ENCODE results near the gene CYB561D2. TPM values are rescaled to one million over a fixed set of nuclear protein-coding genes. Genes with fewer than 3 reads are reported as not detected.

The CYB561D2 gene
- total and polyA plus RNA-seq, 9 donors, result 6.1 to 9.1 (median 7.9) TPM

DNA sequence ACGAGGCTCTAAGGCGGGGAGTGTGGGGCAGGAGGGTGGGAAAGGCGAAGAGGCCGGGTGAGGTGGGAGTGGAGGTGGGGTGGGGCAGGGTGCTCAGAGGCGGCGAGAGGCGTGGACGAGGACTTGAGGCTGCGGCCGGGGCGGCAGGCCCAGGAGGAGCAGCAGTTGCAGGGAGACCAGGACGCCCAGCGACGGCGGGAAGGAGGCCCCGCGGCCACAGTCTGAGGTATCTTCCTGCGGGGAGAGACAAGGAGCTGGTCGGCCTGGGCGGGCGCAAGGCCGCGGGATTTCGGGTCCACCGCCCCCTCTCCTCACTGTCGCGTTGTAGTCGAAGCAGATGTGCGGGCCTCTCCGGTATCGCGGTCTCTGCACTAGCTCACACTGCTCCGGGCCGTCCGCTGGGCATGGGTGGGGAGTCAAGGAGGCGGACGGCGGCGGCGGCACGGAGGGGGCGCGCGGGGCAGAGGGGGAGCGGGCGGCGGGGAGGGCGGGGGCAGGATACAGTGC lies 14.0 kb downstream of the CYB561D2 start:
- H3K9me3 ChIP-seq (replicated peaks; ENCODE audit: control insufficient read depth, low read depth, low read length), result no peaks in the 10 kb centered on the region
- H3K27me3 ChIP-seq (ENCODE audit: control insufficient read depth, insufficient read depth, low read length), result peaks cover 3% of the 10 kb centered on the region
- WGBS (ENCODE audit: insufficient coverage), result 6% methylated on average over 47 of the region's 48 CpGs
- H3K36me3 ChIP-seq (ENCODE audit: control insufficient read depth, insufficient read depth, low read length), result no peaks in the 10 kb centered on the region
- H3K4me3 ChIP-seq (ENCODE audit: low read length), result peak overlapping the region; percentile 44
- peak overlapping the region; percentile 35 for H3K27ac ChIP-seq (ENCODE audit: low read length)
- no peak for DNase-seq
- H3K4me1 ChIP-seq (ENCODE audit: control insufficient read depth, insufficient read depth, low read length), result peaks cover 40% of the 10 kb centered on the region

DNA sequence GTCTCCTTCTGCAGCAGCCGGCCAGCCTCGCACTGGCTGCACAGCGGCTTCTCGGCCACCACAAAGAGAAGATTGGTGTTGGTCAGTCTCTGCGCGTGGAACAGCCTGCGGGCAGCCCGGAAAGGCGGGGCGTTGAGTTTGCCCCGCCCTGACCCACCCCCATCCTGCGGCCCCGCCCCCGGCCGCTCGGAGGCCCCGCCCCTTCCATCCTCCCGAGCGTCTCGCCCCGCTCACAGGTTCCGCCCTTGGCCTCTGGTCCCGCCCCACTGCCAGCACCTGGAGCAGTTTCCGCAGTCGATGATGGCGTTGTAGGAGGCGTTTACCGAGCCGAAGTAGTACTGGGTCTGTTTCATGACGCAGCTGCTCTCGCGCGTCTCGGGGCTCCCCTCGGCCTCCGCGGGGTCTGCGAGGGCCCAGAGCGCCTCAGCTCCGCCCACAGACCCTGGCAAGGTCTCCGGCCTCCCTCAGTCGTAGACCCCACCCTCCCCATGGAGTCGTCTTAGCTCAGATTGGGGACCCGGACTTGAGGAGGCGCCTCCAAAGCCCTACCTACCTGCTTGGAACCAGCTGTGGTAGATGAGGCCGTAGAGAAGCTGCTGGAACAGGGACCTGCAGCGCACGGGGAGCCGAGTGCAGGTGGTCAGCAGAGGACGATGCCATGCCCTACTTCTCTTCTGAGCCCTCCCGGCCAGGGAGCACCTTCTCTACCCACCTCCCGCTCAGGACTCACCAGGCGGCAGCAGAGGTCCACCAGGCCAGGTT lies 14.6 kb downstream of the CYB561D2 start:
- 2% methylated on average over 42 of the region's 53 CpGs for WGBS (ENCODE audit: insufficient coverage)
- Histone ChIP-seq H3K9me3 (replicated peaks; ENCODE audit: control insufficient read depth, low read depth, low read length) (no peaks in the 10 kb centered on the region), H3K27me3 (ENCODE audit: control insufficient read depth, insufficient read depth, low read length) (peaks cover 3% of the 10 kb centered on the region), H3K36me3 (ENCODE audit: control insufficient read depth, insufficient read depth, low read length) (no peaks in the 10 kb centered on the region), H3K27ac (ENCODE audit: low read length) (peak overlapping the region; percentile 51), H3K4me3 (ENCODE audit: low read length) (peak overlapping the region; percentile 44), H3K4me1 (ENCODE audit: control insufficient read depth, insufficient read depth, low read length) (peaks cover 38% of the 10 kb centered on the region)
- DNase-seq, result peak; percentile 85

DNA sequence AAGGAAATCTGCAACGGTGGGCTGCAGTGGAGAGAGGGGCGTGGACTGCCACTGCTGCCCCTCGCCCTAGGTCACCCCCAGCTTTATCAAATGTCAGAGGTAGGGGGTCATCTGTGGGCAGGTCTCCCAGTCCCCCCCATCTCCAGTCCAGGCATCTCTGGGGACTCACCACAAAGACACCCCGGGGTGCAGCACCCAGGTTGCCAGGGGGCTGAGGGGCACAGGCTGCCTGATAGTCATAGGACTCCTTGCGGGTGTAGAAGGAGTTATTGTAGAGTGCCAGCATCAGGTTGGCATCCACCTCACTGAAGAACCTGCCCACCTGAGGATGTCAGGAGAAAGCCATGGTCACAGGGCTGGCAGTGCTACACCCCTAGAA lies 15.2 kb downstream of the CYB561D2 start:
- peaks cover 3% of the 10 kb centered on the region for H3K27me3 ChIP-seq (ENCODE audit: control insufficient read depth, insufficient read depth, low read length)
- no peak overlapping the region for H3K4me3 ChIP-seq (ENCODE audit: low read length)
- H3K36me3 ChIP-seq (ENCODE audit: control insufficient read depth, insufficient read depth, low read length), result no peaks in the 10 kb centered on the region
- no peak for DNase-seq
- H3K4me1 ChIP-seq (ENCODE audit: control insufficient read depth, insufficient read depth, low read length), result peaks cover 40% of the 10 kb centered on the region
- no peaks in the 10 kb centered on the region for H3K9me3 ChIP-seq (replicated peaks; ENCODE audit: control insufficient read depth, low read depth, low read length)
- no peak overlapping the region for H3K27ac ChIP-seq (ENCODE audit: low read length)
- 100% methylated on average over 1 of the region's 5 CpGs for WGBS (ENCODE audit: insufficient coverage)

DNA sequence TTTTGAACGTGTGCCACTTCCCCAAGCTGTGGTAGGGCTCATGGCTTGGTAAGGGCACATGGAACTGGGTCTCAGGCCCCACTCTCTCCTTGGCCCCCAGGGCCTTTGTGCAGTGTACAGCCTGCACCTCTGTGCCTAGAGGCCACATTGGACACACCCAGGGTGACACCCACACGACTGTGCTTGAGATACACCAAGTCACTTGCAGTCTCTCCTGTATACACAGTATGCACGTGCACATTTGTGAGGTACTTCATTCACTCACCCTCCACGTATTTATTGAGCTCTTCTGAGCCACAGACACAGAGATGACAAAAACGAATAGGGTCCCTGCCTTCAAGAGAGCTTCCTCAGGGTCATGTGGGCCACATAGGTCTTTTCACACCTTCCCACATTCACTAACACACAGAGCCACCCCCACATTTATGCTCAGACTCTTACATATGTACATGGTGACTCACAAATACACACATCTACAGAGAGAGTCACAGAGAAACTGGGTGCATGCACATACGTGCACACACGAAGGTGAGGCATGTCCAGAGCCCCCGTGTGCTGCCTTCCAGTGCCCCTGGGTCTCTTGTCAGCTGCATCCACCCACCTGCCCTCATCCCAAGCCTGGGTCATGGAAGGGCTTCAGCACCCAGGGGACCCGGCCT lies 18.5 kb downstream of the CYB561D2 start:
- H3K27me3 ChIP-seq (ENCODE audit: control insufficient read depth, insufficient read depth, low read length), result peaks cover 3% of the 10 kb centered on the region
- no peaks in the 10 kb centered on the region for H3K9me3 ChIP-seq (replicated peaks; ENCODE audit: control insufficient read depth, low read depth, low read length)
- H3K27ac ChIP-seq (ENCODE audit: low read length), result no peak overlapping the region
- H3K4me3 ChIP-seq (ENCODE audit: low read length), result no peak overlapping the region
- 76% methylated on average over 8 of the region's 9 CpGs for WGBS (ENCODE audit: insufficient coverage)
- no peak for DNase-seq
- no peaks in the 10 kb centered on the region for H3K36me3 ChIP-seq (ENCODE audit: control insufficient read depth, insufficient read depth, low read length)
- peaks cover 52% of the 10 kb centered on the region for H3K4me1 ChIP-seq (ENCODE audit: control insufficient read depth, insufficient read depth, low read length)

DNA sequence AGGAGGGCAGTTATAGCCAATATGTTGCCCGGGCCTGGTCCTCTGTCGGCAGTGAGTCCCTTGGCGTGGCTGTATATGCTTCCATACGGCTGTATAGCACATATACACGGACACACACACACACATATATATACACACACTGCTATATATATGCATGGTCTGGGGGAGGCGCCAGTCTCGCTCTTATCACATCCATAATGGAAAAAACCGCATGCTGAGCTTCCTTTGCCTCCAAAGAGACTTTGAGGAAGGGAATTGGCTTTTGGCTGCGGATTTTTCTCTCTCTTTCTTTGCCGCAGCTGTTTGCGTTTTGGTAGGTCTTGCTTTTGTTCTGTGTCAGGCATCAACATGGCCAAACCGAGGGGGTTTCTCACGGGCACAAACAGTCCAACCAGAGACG lies 19.9 kb downstream of the CYB561D2 start:
- DNase-seq, result peak; percentile 88
- H3K4me1 ChIP-seq (ENCODE audit: control insufficient read depth, insufficient read depth, low read length), result peaks cover 41% of the 10 kb centered on the region
- H3K9me3 ChIP-seq (replicated peaks; ENCODE audit: control insufficient read depth, low read depth, low read length), result no peaks in the 10 kb centered on the region
- H3K27me3 ChIP-seq (ENCODE audit: control insufficient read depth, insufficient read depth, low read length), result peaks cover under 1% of the 10 kb centered on the region
- H3K4me3 ChIP-seq (ENCODE audit: low read length), result no peak overlapping the region
- no peaks in the 10 kb centered on the region for H3K36me3 ChIP-seq (ENCODE audit: control insufficient read depth, insufficient read depth, low read length)
- 37% methylated on average over 4 of the region's 14 CpGs for WGBS (ENCODE audit: insufficient coverage)
- no peak overlapping the region for H3K27ac ChIP-seq (ENCODE audit: low read length)

DNA sequence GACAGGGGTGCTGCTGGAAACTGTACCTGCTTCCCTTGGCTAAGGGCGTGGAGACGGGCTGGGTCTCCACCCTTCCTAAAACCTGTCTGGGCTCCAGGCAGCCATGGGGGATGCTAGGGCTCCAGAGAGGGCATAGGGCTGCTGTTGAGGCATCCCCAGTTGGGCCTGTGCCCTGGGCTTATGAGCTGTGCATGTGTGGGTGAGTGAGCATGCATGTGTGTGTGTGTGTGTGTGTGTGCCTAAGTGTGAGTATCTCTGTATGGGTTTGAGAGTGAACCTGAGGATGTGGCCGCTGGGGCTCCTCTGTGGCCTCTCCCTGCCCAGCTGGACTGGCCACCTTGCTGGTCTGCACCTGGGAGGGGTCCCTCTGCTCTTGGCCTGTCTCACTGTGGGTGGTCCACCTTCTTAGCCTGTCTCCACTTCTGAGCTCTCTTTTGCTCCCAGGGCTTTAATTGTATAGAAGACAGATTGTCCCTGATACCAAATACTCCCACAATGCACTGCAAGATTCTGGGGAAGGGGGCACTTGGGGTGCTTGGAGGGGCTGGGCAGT lies 20.5 kb downstream of the CYB561D2 start:
- DNase-seq, result no peak
- WGBS (ENCODE audit: insufficient coverage), result 74% methylated on average over 2 of the region's 3 CpGs
- Histone ChIP-seq H3K9me3 (replicated peaks; ENCODE audit: control insufficient read depth, low read depth, low read length) (no peaks in the 10 kb centered on the region), H3K27me3 (ENCODE audit: control insufficient read depth, insufficient read depth, low read length) (no peaks in the 10 kb centered on the region), H3K4me1 (ENCODE audit: control insufficient read depth, insufficient read depth, low read length) (peaks cover 40% of the 10 kb centered on the region), H3K27ac (ENCODE audit: low read length) (no peak overlapping the region), H3K4me3 (ENCODE audit: low read length) (no peak overlapping the region), H3K36me3 (ENCODE audit: control insufficient read depth, insufficient read depth, low read length) (no peaks in the 10 kb centered on the region)

DNA sequence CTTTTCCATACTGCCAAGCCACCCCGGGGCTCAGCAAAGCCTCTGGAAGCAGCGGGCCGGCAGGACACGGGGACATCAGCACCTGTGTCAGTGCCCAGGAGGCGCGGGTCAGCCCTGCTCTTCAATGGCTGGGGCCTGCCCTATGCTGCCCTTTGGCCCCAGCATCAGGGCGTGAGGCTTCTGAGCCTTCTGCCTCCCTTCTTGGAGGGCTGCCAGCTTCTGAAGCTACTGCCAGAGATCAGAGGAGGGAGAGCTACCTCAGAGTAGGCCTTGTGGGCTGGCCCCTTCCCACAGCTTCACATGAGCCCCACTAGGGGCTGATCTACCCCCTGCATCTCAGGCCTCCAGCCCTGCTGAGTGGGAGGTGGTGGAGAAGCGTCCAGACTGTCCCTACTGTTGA lies 21.7 kb downstream of the CYB561D2 start:
- peak; percentile 44 for DNase-seq
- Histone ChIP-seq H3K9me3 (replicated peaks; ENCODE audit: control insufficient read depth, low read depth, low read length) (no peaks in the 10 kb centered on the region), H3K4me3 (ENCODE audit: low read length) (no peak overlapping the region), H3K36me3 (ENCODE audit: control insufficient read depth, insufficient read depth, low read length) (no peaks in the 10 kb centered on the region), H3K27ac (ENCODE audit: low read length) (no peak overlapping the region), H3K4me1 (ENCODE audit: control insufficient read depth, insufficient read depth, low read length) (peaks cover 32% of the 10 kb centered on the region), H3K27me3 (ENCODE audit: control insufficient read depth, insufficient read depth, low read length) (no peaks in the 10 kb centered on the region)
- 54% methylated on average over 4 of the region's 8 CpGs for WGBS (ENCODE audit: insufficient coverage)

DNA sequence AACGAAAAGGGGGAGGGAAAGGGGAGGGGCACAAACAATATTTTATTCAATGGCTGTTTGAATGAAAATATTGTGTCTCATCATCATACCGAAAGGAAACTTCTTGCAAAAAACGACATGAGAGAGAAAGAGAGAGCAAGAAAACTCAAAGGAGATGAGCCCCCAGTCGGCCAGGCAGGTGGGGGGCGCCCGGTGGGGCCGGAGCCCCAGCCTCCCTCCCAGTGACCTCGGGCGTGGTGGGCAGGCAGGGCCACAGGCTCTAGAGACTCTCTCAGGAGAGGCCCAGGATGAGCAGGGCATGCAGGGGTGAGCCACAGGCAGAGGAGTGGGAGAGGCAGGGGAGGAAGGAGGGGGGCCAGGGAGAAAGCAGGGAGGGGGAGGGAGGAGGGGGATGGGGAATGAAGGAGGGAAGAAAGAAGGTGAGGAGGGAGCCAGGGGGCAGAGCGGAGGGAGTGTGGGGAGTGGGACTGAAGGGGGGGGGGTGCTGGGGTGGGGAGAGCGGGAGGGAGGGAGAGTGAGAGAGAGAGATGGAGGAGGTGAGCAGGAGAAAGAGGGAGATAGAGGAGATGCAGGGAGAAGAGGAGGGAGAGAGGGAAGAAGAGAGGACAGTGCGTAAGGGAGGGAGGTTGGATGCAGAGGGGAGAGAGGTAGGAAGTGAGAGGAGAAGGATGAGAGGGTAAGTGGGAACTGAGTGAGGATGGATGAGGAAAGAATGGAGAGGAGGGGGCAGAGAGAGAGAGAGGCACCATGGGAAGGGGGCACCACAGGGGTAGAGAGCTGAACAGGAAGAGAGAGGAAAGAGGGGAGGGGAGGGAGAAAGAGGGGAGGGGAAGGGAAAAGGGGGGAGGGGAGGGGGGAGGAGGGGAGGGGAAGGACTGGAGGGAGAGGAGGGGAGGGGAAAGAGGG lies 22.7 kb downstream of the CYB561D2 start:
- Histone ChIP-seq H3K36me3 (ENCODE audit: control insufficient read depth, insufficient read depth, low read length) (no peaks in the 10 kb centered on the region), H3K27ac (ENCODE audit: low read length) (no peak overlapping the region), H3K9me3 (replicated peaks; ENCODE audit: control insufficient read depth, low read depth, low read length) (no peaks in the 10 kb centered on the region), H3K4me1 (ENCODE audit: control insufficient read depth, insufficient read depth, low read length) (peaks cover 22% of the 10 kb centered on the region), H3K27me3 (ENCODE audit: control insufficient read depth, insufficient read depth, low read length) (no peaks in the 10 kb centered on the region), H3K4me3 (ENCODE audit: low read length) (no peak overlapping the region)
- no peak for DNase-seq
- 48% methylated on average over 9 of the region's 12 CpGs for WGBS (ENCODE audit: insufficient coverage)

DNA sequence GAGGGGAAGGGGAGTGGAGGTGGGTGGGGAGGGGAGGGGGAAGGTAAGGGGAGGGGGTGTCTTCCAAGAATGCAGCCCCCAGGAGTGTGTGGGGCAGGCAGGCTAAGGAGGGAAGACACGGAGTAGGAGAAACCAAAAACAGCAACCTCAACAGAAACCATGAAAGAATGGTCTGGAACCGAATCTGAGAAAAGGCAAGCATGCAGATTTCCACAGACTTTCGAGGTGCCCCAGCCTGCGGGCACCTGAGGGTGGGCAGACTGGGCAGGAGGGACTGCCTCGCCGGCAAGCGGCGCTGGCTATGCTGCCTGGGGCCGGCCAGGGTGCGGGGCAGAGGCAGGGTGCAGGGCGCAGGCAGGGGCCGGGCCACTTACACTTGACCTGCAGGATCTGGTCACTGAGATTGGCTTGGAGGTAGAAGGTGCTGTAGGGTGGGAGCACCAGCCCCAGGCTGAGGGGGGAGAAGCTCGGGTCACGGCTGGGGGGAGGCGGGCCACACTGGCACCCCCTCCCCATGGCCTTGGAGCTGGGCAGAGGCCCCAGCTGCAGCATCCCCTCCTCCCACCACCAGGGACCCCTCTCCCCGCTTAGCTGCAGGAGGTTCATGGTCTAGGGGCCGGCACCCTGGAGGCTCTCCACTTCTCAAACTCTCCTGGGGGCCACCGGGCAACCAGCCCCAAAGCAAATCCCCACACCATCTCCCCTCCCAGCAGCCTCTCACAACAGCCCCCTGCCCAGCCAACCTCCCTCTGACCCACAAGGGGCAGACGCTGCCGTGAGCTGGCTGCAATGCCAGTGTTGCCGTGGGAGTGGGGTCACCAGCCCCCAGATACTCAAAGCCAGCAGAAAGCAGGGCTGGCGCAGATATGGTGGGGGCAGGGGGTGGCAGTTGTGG lies 23.9 kb downstream of the CYB561D2 start:
- DNase-seq, result no peak
- no peaks in the 10 kb centered on the region for H3K36me3 ChIP-seq (ENCODE audit: control insufficient read depth, insufficient read depth, low read length)
- H3K9me3 ChIP-seq (replicated peaks; ENCODE audit: control insufficient read depth, low read depth, low read length), result no peaks in the 10 kb centered on the region
- H3K27ac ChIP-seq (ENCODE audit: low read length), result no peak overlapping the region
- H3K4me3 ChIP-seq (ENCODE audit: low read length), result no peak overlapping the region
- H3K4me1 ChIP-seq (ENCODE audit: control insufficient read depth, insufficient read depth, low read length), result peaks cover 15% of the 10 kb centered on the region
- H3K27me3 ChIP-seq (ENCODE audit: control insufficient read depth, insufficient read depth, low read length), result no peaks in the 10 kb centered on the region
- WGBS (ENCODE audit: insufficient coverage), result 74% methylated on average over 15 of the region's 22 CpGs
